Melanocyte of skin (primary cell): ENCODE results near the gene URB1. TPM values are rescaled to one million over a fixed set of nuclear protein-coding genes. Genes with fewer than 3 reads are reported as not detected.

Experiments used
- small RNA-seq, 2 donors: library from RNA; depleted of rRNA; stranded (forward); fragments of <200 nt; gene quantifications; one replicate each; pipeline ENCODE3, GENCODE V24; 2012
- total RNA-seq, 2 donors: library from RNA; depleted of rRNA; stranded (reverse); fragments of >200 nt; gene quantifications; 2 replicates each; pipeline ENCODE4 v1.2.3, GENCODE V29; 2012

URB1 gene, protein sequence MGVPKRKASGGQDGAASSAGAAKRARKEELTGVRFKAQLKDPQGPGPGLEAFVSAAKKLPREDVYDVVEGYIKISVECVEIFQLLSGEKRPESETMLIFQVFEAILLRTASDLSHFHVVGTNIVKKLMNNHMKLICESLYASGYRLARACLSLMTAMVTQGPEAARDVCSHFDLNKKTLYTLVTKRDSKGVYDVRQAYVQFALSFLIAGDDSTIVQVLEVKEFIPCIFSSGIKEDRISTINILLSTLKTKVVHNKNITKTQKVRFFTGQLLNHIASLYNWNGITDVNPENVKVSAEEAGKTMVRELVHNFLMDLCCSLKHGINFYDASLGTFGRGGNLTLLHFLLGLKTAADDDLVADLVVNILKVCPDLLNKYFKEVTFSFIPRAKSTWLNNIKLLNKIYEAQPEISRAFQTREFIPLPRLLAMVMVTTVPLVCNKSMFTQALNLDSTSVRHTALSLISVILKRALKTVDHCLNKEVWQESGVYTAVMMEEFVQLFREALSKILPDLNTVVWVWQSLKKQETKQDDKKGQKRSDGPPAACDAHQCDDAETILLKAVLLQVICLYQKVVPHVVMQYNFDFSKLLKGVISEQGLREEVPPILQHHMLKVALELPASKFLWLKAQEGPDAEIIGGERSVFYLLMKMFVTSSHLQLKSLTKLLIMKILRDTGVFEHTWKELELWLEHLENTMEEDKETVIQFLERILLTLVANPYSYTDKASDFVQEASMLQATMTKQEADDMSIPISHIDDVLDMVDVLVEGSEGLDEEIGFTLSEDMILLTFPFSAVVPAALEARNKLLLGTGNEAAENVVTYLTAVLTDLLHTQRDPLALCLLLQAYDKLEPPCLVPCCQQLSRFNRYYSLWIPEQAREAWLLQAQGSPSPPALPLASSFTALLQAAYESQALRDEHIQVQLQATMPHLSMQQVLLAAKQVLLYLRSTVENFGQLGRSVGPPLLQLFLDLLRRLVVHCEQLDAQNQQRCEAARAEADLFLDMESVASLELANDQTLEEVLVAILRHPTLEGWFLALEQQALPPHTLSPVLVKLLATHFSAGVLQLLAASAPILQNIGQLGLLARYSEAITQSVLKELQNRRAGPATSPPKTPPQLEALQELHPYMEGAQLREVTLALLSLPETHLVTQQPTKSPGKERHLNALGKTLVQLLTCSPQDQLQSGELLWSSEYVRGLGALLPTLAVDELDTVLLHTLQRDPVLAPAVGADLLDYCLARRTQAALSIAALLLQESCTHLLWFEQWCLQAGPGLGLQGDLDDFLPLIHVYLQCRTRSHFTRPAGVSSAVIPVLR (N-terminal part only)
- total RNA-seq: 10 to 100 TPM; 21.7 to 34.0 TPM

DNA sequence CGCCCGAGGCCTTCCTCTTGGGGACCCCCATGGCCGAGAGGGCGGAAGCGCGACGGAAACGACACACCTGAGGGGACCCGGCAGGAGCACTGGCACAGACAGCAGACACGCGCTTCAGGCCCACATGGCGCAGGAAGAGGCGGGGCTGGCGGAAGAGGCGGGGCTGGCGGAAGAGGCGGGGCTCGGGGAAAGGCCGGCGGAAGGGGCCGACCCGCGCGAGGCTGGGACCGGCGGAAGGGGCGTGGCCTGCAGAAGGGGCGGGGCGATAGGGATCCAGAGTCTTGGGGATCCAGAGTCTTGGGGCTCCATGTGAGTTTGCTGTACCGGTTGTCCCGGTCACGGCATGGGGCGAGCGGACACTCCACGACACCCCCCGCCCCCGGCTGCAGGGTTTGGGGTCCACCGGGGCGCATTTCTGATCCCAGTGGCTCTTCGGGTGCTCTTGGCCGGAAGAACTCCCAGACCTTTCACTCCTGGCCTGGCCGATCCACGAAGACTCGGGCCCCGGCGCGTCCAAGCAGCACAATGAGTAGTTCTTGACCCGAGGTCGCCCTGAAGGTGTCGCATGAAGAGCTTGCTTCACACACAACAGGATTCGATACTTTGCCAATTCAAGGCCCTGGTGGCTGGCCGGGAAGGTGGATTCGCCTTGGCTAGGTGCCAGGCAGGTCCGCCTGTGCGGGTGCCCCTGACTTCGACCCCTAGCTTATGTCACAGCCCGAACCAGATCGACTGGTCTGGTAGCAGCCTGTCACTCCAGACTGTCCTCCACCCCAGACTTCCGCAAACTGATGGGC is at the start of gene URB1:
Gene URB1 (minus strand): TSS at position 133 of the 797 bp plus-strand sequence. CDS start 102 bp downstream, at position 31.

DNA sequence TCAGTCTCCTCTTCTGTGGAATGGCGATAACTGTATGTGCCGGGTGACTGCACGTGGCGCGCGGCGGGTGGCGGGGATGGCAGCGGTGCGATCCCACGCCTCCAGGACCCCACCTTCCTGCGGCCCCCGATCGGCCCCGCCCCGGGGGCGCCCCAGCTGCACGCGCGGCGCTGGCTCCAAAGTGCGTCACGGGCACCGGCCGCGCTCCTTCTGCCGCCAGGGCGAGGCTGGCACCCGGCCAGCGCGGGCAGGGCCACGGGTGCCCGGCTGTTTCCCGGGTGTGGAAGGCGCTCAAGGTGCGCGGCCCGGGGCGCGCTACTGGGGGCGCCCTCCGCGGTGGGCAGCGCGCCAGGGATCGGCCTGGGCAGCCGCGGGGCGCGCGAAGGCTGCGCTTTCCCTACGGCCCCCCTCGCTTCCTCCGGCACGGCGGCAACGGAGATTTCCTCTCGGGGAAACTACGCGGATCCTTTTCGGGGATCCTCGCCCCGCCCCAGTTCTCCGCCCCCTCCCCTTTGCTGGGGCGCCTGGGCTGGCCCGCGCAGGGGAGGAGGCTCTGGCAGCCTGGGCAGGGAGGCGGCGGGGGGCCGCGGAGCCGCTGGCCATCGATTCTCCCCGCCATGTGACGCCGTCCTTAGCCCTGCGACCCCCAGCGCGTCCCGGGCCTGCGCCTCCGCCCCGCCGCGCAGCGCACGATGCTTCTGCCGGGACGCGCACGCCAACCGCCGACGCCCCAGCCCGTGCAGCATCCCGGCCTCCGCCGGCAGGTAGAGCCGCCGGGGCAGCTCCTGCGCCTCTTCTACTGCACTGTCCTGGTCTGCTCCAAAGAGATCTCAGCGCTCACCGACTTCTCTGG is 19.6 kb upstream of the URB1 start, which contains the start of gene EVA1C:
Gene EVA1C (plus strand): TSS at position 545 of the 853 bp plus-strand sequence. CDS start 148 bp downstream, at position 693.

DNA sequence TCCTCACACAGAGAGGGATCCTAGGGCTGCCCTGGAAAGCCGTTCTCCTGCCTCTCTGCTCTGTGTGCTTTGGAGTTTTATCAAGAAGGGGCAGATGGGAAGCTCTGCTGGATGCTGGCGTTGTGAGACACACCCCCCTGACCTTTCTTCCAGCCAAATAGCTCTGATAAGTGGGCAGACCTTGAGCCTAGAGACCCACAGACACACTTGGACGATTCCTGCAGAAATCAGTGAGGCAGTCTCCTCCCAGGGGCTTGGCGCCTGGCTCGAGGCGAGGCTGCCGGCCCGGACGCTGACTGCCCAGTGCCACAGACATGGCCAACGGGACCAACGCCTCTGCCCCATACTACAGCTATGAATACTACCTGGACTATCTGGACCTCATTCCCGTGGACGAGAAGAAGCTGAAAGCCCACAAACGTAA is 94.1 kb downstream of the URB1 start, which contains the start of gene MRAP:
Gene MRAP (plus strand): TSS at position 198 of the 424 bp plus-strand sequence. CDS start 117 bp downstream, at position 315.

DNA sequence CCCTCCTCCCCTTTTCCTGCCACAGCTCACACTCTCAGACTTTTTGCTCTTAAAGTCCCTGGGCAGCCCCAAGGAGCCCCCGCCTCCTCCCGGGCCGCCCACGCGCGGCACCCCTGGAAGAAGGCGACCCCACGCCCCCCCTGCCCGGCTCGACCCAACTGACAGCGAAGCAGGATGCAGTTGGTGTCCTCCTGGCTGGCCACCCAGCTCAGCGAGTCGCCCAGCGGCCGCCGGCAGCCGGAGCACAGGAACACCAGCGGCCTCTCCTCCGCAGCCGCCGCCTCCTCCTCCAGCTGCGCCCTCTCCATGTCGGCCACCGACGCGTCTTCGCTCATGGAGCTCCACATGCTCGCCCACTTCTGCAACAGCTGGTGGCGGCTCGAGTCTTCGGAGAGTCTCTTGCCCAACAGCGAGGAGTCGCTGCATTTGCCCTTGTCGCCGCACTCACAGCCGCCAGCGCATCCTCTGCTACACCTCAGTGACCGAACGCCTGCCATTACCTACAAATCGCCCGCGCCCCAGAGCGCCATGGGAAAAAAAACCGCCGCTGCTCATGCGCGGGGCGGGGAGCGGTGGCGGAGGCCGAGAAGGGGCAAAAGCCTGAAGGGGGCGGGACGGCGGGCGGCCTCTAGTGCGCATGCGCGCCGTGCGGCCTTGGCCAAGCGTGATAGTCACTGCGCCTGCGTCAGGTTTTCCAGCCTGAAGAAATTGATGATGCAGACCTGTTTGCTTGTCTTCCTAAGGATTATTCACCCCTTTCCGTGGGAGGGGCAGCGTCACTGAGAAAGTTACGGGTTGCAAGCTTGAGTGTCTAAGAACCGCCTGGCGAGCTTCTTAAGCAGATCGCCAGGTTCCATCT is 114.1 kb downstream of the URB1 start, which contains the start of gene MIS18A:
Gene MIS18A (minus strand): TSS at position 532 of the 859 bp plus-strand sequence. CDS start 35 bp downstream, at position 497.

Small RNA genes within 50 kb of the gene (small RNA-seq; reads per million reads assigned to genes)
- 358 to 420 reads per million in 2 donors for gene SNORA80A

Other genes with a start within 250 kb of the URB1 start
- 10 to 100 TPM in 1 of 2 donors, 1 to 10 TPM in 1; 5.2 to 15.0 TPM for gene MIS18A, start 114.0 kb downstream of the URB1 start, total RNA-seq
- gene MRAP, start 94.2 kb downstream of the URB1 start, total RNA-seq: not detected
- gene EVA1C, start 19.7 kb upstream of the URB1 start, total RNA-seq: 10 to 100 TPM; 15.5 to 51.0 TPM
- under 1 TPM; under 0.01 to 0.33 TPM for gene TCP10L, start 192.5 kb upstream of the URB1 start, total RNA-seq
- gene CFAP298, start 219.4 kb upstream of the URB1 start, total RNA-seq: 10 to 100 TPM; 19.6 to 32.6 TPM